Vagina (tissue), 2 donors: ENCODE data around the gene CELF5. TPM values are rescaled to one million over a fixed set of nuclear protein-coding genes. Genes with fewer than 3 reads are reported as not detected.

ENCODE experiments used
- DNase-seq, 2 donors: peaks; one replicate each; pipeline ENCODE4 v3.0.0-alpha.2; 2017; ENCODE audit errors: extremely low spot score in 2 of 2
- H3K27ac ChIP-seq: fragments of 200-600 bp; sonication (generic); one replicate; pipeline ENCODE4 v1.5.1; 2019
- H3K27me3 ChIP-seq: fragments of 200-600 bp; sonication (generic); one replicate; pipeline ENCODE4 v1.5.1; 2019
- H3K36me3 ChIP-seq, 2 donors: fragments of 200-600 bp; sonication (generic); one replicate each; pipeline ENCODE4 v1.5.1; 2017 to 2019
- H3K4me1 ChIP-seq: fragments of 200-600 bp; sonication (generic); one replicate; pipeline ENCODE4 v1.5.1; 2019
- H3K4me3 ChIP-seq, 2 donors: fragments of 200-600 bp; sonication (generic); 1 replicate in 1 of 2; 2 replicates in 1 of 2; pipeline ENCODE4 v1.5.1; 2016 to 2019
- H3K9me3 ChIP-seq: fragments of 200-600 bp; sonication (generic); one replicate; pipeline ENCODE4 v1.5.1; 2019
- POLR2A ChIP-seq, 2 donors: fragments of 450-650 bp; IDR thresholded peaks; one replicate each; pipeline ENCODE4 v1.6.1; 2017; ENCODE audit warnings: antibody characterized with exemption in 2 of 2, mild to moderate bottlenecking in 2 of 2, moderate library complexity in 2 of 2
- POLR2AphosphoS5 ChIP-seq, 2 donors: sonication (generic); formaldehyde crosslinking; IDR thresholded peaks; one replicate each; pipeline ENCODE4 v1.9.0; 2017; ENCODE audit warnings: antibody characterized with exemption in 2 of 2, mild to moderate bottlenecking in 2 of 2, low read depth in 1 of 2; ENCODE audit not compliant: insufficient read depth in 1 of 2
- intact Hi-C: fragments of 100-400 bp; cut with DNase I; formaldehyde crosslinking; loops from one replicate; pipeline ENCODE4 v1.15.1; 2023
- total RNA-seq: library from RNA; depleted of rRNA; stranded (reverse); fragments of >200 nt; gene quantifications from one replicate; pipeline ENCODE4 v1.2.3, GENCODE V29; 2016
- TF ChIP-seq, protein P1 (sequence below), 3 experiments: fragments of 450-650 bp in 2 of 3; fragments of 200-600 bp in 1 of 3; sonication (generic) in 1 of 3; IDR thresholded peaks; one replicate each; pipeline ENCODE4 v1.5.1; 2017 to 2019; ENCODE audit warnings: antibody characterized with exemption in 3 of 3, mild to moderate bottlenecking in 2 of 3, moderate library complexity in 2 of 3

The CELF5 gene
- total RNA-seq, 1 donor from 2014 or later = not detected

DNA sequence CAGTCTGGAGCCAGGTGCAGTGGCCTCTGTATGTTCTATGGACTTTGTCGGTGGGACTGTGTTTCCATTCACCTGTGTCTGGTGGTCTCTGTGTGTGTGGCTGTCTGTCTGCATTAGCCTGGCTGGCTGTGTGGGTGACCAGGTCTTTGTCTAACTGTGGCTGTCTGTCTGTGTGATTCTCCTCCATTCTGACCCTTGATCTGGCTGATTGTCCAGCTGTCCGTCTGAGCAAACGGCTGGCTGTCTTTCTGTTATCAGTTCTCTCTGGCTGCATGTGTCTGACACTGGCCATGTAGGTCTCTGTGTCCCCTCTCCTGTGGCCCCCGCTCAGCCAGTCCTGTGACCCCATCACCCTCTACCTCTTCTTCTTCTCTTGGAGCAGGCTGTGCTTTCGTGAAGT, 53.2 kb downstream of the CELF5 start:
- H3K9me3 ChIP-seq = no peaks in the 10 kb centered on the region
- no peak for DNase-seq
- no peak overlapping the region for H3K4me3 ChIP-seq
- peaks cover 14% of the 10 kb centered on the region for H3K4me1 ChIP-seq
- intact Hi-C loops = no loop called here
- no peak overlapping the region for H3K27ac ChIP-seq
- no peak for TF ChIP-seq POLR2A (IDR thresholded peaks at IDR 0.05)
- no peak for TF ChIP-seq POLR2AphosphoS5 (IDR thresholded peaks at IDR 0.05; ENCODE audit: insufficient read depth in 1 of 2, low read depth in 1 of 2)
- TF ChIP-seq, protein P1, sequence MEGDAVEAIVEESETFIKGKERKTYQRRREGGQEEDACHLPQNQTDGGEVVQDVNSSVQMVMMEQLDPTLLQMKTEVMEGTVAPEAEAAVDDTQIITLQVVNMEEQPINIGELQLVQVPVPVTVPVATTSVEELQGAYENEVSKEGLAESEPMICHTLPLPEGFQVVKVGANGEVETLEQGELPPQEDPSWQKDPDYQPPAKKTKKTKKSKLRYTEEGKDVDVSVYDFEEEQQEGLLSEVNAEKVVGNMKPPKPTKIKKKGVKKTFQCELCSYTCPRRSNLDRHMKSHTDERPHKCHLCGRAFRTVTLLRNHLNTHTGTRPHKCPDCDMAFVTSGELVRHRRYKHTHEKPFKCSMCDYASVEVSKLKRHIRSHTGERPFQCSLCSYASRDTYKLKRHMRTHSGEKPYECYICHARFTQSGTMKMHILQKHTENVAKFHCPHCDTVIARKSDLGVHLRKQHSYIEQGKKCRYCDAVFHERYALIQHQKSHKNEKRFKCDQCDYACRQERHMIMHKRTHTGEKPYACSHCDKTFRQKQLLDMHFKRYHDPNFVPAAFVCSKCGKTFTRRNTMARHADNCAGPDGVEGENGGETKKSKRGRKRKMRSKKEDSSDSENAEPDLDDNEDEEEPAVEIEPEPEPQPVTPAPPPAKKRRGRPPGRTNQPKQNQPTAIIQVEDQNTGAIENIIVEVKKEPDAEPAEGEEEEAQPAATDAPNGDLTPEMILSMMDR (IDR thresholded peaks at IDR 0.05) = no peak
- no peaks in the 10 kb centered on the region for H3K27me3 ChIP-seq
- no peaks in the 10 kb centered on the region for H3K36me3 ChIP-seq

DNA sequence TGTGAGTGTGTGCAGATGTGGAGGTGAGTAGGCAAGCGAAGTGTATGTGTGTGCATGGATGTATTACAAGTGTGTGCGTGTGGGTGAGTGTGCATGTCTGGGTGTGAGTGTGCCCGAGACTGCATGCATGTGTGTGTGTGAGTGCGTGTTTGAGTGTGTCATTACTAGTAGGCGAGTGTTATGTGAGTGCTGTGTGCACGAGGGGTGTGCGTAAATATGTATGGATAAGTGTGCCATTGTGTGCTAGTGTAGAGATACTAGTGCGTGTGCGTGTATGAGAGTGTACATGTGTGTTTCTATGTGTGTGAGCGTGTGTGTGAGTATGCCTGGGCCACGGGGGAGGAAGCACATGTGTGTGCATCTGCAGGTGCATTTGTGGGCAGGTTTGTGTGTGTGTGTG, 53.8 kb downstream of the CELF5 start:
- TF ChIP-seq POLR2A (IDR thresholded peaks at IDR 0.05) (no peak), POLR2AphosphoS5 (IDR thresholded peaks at IDR 0.05; ENCODE audit: insufficient read depth in 1 of 2, low read depth in 1 of 2) (no peak)
- TF ChIP-seq, protein P1 (IDR thresholded peaks at IDR 0.05) = no peak
- DNase-seq = no peak
- H3K27me3 ChIP-seq = no peaks in the 10 kb centered on the region

DNA sequence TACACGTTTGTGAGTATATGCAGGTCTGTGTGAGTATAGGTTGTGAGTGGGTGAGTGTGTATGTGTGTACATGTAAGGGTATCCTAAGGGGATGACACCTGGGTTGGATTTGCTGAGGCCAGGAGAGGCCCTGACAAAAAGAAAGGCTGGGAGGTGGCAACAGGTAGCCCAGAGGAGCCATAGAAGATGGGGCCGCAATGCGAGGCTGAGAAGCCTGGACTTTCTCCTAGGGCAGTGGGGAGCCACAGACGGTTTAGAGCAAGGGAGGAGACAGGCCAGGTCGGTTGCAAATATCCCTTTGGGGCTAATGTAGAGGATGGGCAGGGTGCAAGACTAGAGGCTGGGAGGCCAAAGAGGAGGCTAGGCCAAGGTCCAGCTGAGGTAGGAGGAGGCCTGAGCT, 54.3 kb downstream of the CELF5 start:
- Histone ChIP-seq H3K27me3 (no peaks in the 10 kb centered on the region), H3K27ac (no peak overlapping the region), H3K9me3 (no peaks in the 10 kb centered on the region), H3K36me3 (no peaks in the 10 kb centered on the region), H3K4me3 (no peak overlapping the region), H3K4me1 (peaks cover 14% of the 10 kb centered on the region)
- TF ChIP-seq, protein P1 (IDR thresholded peaks at IDR 0.05) = no peak
- no peak for DNase-seq
- intact Hi-C loops = no loop called here

More for the DNA sequence above, 53.8 kb downstream of the CELF5 start:
- no peak overlapping the region for H3K4me3 ChIP-seq
- no peaks in the 10 kb centered on the region for H3K9me3 ChIP-seq
- intact Hi-C loops = no loop called here
- peaks cover 14% of the 10 kb centered on the region for H3K4me1 ChIP-seq
- no peaks in the 10 kb centered on the region for H3K36me3 ChIP-seq
- H3K27ac ChIP-seq = no peak overlapping the region

DNA sequence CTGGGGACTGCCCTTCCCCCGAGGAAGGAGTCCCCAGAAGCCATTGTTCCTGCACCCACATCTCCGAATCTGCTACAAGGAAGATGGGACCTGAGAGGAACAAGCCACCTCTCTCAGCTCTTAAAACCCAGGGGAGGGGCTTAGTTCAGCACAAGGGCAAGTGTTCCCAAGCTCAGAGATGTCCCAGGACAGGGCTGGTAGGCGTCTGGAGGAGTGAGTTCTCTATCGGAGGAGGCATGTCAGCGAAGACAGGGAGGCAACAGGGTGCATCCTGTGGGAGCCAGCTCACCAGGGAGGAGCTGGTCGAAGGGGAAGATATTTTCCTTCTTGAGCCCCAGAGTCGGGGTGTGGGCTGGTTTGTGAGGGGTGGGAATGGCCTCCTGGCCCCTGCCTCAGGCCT, 54.8 kb downstream of the CELF5 start:
- H3K9me3 ChIP-seq = no peaks in the 10 kb centered on the region
- intact Hi-C loops = no loop called here
- peaks cover 14% of the 10 kb centered on the region for H3K4me1 ChIP-seq
- H3K27ac ChIP-seq = no peak overlapping the region
- H3K36me3 ChIP-seq = no peaks in the 10 kb centered on the region
- H3K27me3 ChIP-seq = no peaks in the 10 kb centered on the region
- no peak for DNase-seq
- TF ChIP-seq POLR2A (IDR thresholded peaks at IDR 0.05) (no peak), POLR2AphosphoS5 (IDR thresholded peaks at IDR 0.05; ENCODE audit: insufficient read depth in 1 of 2, low read depth in 1 of 2) (no peak)
- TF ChIP-seq, protein P1 (IDR thresholded peaks at IDR 0.05) = no peak
- no peak overlapping the region for H3K4me3 ChIP-seq

DNA sequence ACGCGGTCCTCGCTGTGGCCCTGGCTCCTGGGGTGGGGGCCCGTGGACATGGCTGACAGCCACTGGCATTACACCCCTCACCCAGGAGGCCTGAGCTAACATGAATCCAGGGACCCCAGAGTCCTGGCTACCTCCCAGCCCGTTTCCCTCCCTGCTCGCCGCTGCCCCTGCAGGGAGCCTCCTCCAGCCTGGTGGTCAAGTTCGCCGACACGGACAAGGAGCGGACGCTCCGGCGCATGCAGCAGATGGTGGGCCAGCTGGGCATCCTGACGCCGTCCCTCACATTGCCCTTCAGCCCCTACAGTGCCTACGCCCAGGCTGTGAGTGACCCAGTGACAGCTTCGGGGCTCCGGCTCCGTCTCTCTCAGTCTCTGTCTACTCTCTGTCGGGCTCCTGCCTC, 56.6 kb downstream of the CELF5 start:
- intact Hi-C loops = no loop called here
- Histone ChIP-seq H3K9me3 (no peaks in the 10 kb centered on the region), H3K36me3 (no peaks in the 10 kb centered on the region), H3K27ac (no peak overlapping the region), H3K4me3 (no peak overlapping the region), H3K27me3 (no peaks in the 10 kb centered on the region), H3K4me1 (peaks cover 11% of the 10 kb centered on the region)
- no peak for DNase-seq
- TF ChIP-seq POLR2A (IDR thresholded peaks at IDR 0.05) (no peak), POLR2AphosphoS5 (IDR thresholded peaks at IDR 0.05; ENCODE audit: insufficient read depth in 1 of 2, low read depth in 1 of 2) (no peak)
- TF ChIP-seq, protein P1 (IDR thresholded peaks at IDR 0.05) = no peak
